Keratinocyte (primary cell): ENCODE results near the gene KDM4B. TPM values are rescaled to one million over a fixed set of nuclear protein-coding genes. Genes with fewer than 3 reads are reported as not detected.

Experiments
- DNase-seq: peaks from one replicate; pipeline ENCODE4 v3.0.0-alpha.2; 2011; ENCODE audit warnings: low read depth, missing footprints, low spot score
- FAIRE-seq: peaks from 2 replicates; lab custom pipeline; 2011; peaks lifted over from hg19 to GRCh38; lab: Jason Lieb, UNC
- H2AFZ ChIP-seq: 2 replicates; pipeline ENCODE4 v1.6.0; 2012; ENCODE audit warnings: low read length, control low read depth, inconsistent platforms; ENCODE audit not compliant: control insufficient read depth
- H3K27ac ChIP-seq: 2 replicates; pipeline ENCODE4 v1.5.1; 2011; ENCODE audit warnings: low read length; ENCODE audit not compliant: control insufficient read depth, insufficient read depth
- H3K27me3 ChIP-seq: 3 replicates; pipeline ENCODE4 v1.6.0; 2011; ENCODE audit warnings: low read length; ENCODE audit not compliant: control insufficient read depth, insufficient read depth; ENCODE audit errors: extremely low read depth
- H3K36me3 ChIP-seq, 2 experiments: 2 replicates in 1 of 2; 3 replicates in 1 of 2; pipeline ENCODE4 v1.5.1; 2011; ENCODE audit warnings: low read length in 2 of 2, mild to moderate bottlenecking in 1 of 2; ENCODE audit not compliant: control insufficient read depth in 2 of 2, insufficient read depth in 2 of 2; ENCODE audit errors: extremely low read depth in 1 of 2
- H3K4me1 ChIP-seq: 3 replicates; pipeline ENCODE4 v1.5.1; 2011; ENCODE audit warnings: low read length; ENCODE audit not compliant: control insufficient read depth, insufficient read depth; ENCODE audit errors: extremely low read depth
- H3K4me2 ChIP-seq: 3 replicates; pipeline ENCODE4 v1.6.0; 2011; ENCODE audit warnings: low read depth, low read length; ENCODE audit not compliant: control insufficient read depth, insufficient read depth; ENCODE audit errors: extremely low read depth
- H3K4me3 ChIP-seq, 3 experiments: fragments of 200-600 bp in 1 of 3; sonication (generic) in 1 of 3; 2 replicates in 2 of 3; 3 replicates in 1 of 3; pipeline ENCODE4 v1.5.1; 2011 to 2016; ENCODE audit warnings: low read length in 3 of 3, mild to moderate bottlenecking in 3 of 3, control low read depth in 2 of 3, inconsistent platforms in 1 of 3, low read depth in 1 of 3, mixed read lengths in 1 of 3, mixed run types in 1 of 3, moderate library complexity in 1 of 3; ENCODE audit not compliant: control insufficient read depth in 2 of 3, insufficient read depth in 2 of 3; ENCODE audit errors: extremely low read depth in 1 of 3
- H3K79me2 ChIP-seq: 2 replicates; pipeline ENCODE4 v1.6.0; 2012; ENCODE audit warnings: low read length; ENCODE audit not compliant: control insufficient read depth, insufficient read depth
- H3K9ac ChIP-seq: 3 replicates; pipeline ENCODE4 v1.6.0; 2011; ENCODE audit warnings: low read length; ENCODE audit not compliant: control insufficient read depth, insufficient read depth; ENCODE audit errors: extremely low read depth
- H3K9me1 ChIP-seq: 3 replicates; pipeline ENCODE4 v1.6.0; 2011; ENCODE audit warnings: low read length; ENCODE audit not compliant: control insufficient read depth, insufficient read depth; ENCODE audit errors: extremely low read depth
- H3K9me3 ChIP-seq: 2 replicates; pipeline ENCODE4 v1.5.1; 2012; ENCODE audit warnings: low read depth, low read length; ENCODE audit not compliant: control insufficient read depth
- H4K20me1 ChIP-seq: 3 replicates; pipeline ENCODE4 v1.6.0; 2011; ENCODE audit warnings: low read length; ENCODE audit not compliant: control insufficient read depth, insufficient read depth; ENCODE audit errors: extremely low read depth
- CTCF ChIP-seq, 3 experiments: IDR thresholded peaks in 1 of 3; conservative IDR thresholded peaks in 1 of 3; optimal IDR thresholded peaks in 1 of 3; 2 replicates in 2 of 3; 3 replicates in 1 of 3; pipeline versions ENCODE3 to v1.5.1; 2011; ENCODE audit warnings: low read length in 3 of 3, mild to moderate bottlenecking in 3 of 3, moderate library complexity in 2 of 3, control low read depth in 1 of 3, inconsistent platforms in 1 of 3; ENCODE audit not compliant: insufficient read depth in 2 of 3; ENCODE audit errors: extremely low read depth in 1 of 3
- EZH2 ChIP-seq: IDR thresholded peaks from one replicate; pipeline ENCODE4 v1.6.1; 2012; ENCODE audit warnings: inconsistent platforms, mild to moderate bottlenecking, low read length, moderate library complexity
- dilution Hi-C: fragments of 300-500 bp; cut with MboI; formaldehyde crosslinking; loops from one replicate; pipeline ENCODE4 v1.7.0; 2020; ENCODE audit warnings: low sequenced_read_pairs; ENCODE audit not compliant: extremely low pct_ligation_motif_present
- polyA plus RNA-seq, 5 experiments: library from polyadenylated mRNA; depleted of rRNA in 3 of 5; stranded (reverse) in 3 of 5; stranded (forward) in 1 of 5; unstranded in 1 of 5; fragments of >200 nt; gene quantifications; 1 replicate in 1 of 5; 2 replicates in 3 of 5; 3 replicates in 1 of 5; pipeline versions ENCODE4 v1.2.1 to v1.2.3, GENCODE V29; 2011 to 2012; ENCODE audit warnings: missing spikeins in 2 of 5, low read depth in 1 of 5, low replicate concordance in 1 of 5

The KDM4B gene
- polyA plus RNA-seq, 1 donor (not counting 4 experiments of a cell fraction or from before 2014, with no cell fraction given), result 6.2 TPM

GRCh38 chr19:5066768-5067167 lies 97.9 kb downstream of the KDM4B start:
- no peak overlapping the region for H3K4me2 ChIP-seq
- H3K9ac ChIP-seq, result no peak overlapping the region
- DNase-seq (no peak), FAIRE-seq (no peak)
- H2AFZ ChIP-seq, result no peak overlapping the region
- TF ChIP-seq EZH2 (no peak), CTCF (optimal IDR thresholded peaks at IDR 0.05 in 1 of 3, IDR thresholded peaks at IDR 0.05 in 1 of 3, conservative IDR thresholded peaks at IDR 0.05 in 1 of 3; ENCODE audit: extremely low read depth in 1 of 3, insufficient read depth in 2 of 3, low read length in 3 of 3) (no peak)
- no peaks in the 10 kb centered on the region for H4K20me1 ChIP-seq
- no peaks in the 10 kb centered on the region for H3K4me1 ChIP-seq
- no peaks in the 10 kb centered on the region for H3K9me1 ChIP-seq
- H3K27me3 ChIP-seq, result no peaks in the 10 kb centered on the region
- no peaks in the 10 kb centered on the region for H3K9me3 ChIP-seq
- H3K36me3 ChIP-seq, result peaks cover 9 to 25% of the 10 kb centered on the region in 2 experiments
- dilution Hi-C loops, result no loop called here
- H3K79me2 ChIP-seq, result no peaks in the 10 kb centered on the region
- H3K27ac ChIP-seq, result no peak overlapping the region
- H3K4me3 ChIP-seq, result no peak overlapping the region

DNA sequence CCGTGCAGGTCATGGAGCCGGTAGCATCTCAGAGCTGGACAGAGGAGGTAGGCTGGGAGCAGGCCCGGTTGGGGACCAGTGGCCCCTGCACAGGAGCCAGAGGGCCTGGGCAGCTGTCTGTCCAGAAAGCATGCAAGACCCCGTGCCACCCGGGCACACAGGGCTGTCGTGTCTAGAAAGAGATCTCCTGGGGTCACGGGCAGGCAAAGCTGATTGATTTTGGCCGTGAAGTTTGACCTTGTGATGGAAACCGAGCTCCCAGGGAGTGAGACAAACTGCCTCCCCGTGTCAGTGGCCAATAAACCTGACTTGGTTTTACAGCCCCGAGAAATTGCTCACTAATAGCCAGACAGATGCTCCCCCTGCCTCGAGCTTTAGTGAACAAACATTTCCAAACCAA lies 98.8 kb downstream of the KDM4B start:
- Histone ChIP-seq H3K4me3 (no peak overlapping the region), H3K9me3 (no peaks in the 10 kb centered on the region), H3K9ac (no peak overlapping the region), H3K4me1 (no peaks in the 10 kb centered on the region), H3K79me2 (no peaks in the 10 kb centered on the region), H3K36me3 (peaks cover 10 to 30% of the 10 kb centered on the region in 2 experiments), H4K20me1 (no peaks in the 10 kb centered on the region), H3K4me2 (no peak overlapping the region), H2AFZ (no peak overlapping the region), H3K27me3 (no peaks in the 10 kb centered on the region), H3K27ac (no peak overlapping the region), H3K9me1 (no peaks in the 10 kb centered on the region)
- dilution Hi-C loops, result no loop called here
- no peak for FAIRE-seq
- TF ChIP-seq CTCF (optimal IDR thresholded peaks at IDR 0.05 in 1 of 3, IDR thresholded peaks at IDR 0.05 in 1 of 3, conservative IDR thresholded peaks at IDR 0.05 in 1 of 3; ENCODE audit: extremely low read depth in 1 of 3, insufficient read depth in 2 of 3, low read length in 3 of 3) (no peak), EZH2 (no peak)
- no peak for DNase-seq
